Fibroblast of mammary gland (primary cell): Measurements from ENCODE around the gene TLX1.

ENCODE experiments used
- DNase-seq: peaks from one replicate; pipeline ENCODE4 v3.0.0-alpha.2; 2010; ENCODE audit warnings: low read depth
- H3K4me3 ChIP-seq: 2 replicates; pipeline ENCODE4 v1.5.1; 2011; ENCODE audit warnings: low read depth, mild to moderate bottlenecking, low read length, moderate library complexity; ENCODE audit not compliant: control insufficient read depth
- CTCF ChIP-seq: conservative IDR thresholded peaks from 2 replicates; pipeline ENCODE4 v1.5.1; 2011; ENCODE audit warnings: low read depth, low read length, inconsistent platforms; ENCODE audit not compliant: control insufficient read depth, insufficient read depth

The TLX1 gene

GRCh38 chr10:101141616-101142532 is 10.8 kb downstream of the TLX1 start:
- peak; percentile 75 for DNase-seq
- TF ChIP-seq CTCF = peak; percentile 90

DNA sequence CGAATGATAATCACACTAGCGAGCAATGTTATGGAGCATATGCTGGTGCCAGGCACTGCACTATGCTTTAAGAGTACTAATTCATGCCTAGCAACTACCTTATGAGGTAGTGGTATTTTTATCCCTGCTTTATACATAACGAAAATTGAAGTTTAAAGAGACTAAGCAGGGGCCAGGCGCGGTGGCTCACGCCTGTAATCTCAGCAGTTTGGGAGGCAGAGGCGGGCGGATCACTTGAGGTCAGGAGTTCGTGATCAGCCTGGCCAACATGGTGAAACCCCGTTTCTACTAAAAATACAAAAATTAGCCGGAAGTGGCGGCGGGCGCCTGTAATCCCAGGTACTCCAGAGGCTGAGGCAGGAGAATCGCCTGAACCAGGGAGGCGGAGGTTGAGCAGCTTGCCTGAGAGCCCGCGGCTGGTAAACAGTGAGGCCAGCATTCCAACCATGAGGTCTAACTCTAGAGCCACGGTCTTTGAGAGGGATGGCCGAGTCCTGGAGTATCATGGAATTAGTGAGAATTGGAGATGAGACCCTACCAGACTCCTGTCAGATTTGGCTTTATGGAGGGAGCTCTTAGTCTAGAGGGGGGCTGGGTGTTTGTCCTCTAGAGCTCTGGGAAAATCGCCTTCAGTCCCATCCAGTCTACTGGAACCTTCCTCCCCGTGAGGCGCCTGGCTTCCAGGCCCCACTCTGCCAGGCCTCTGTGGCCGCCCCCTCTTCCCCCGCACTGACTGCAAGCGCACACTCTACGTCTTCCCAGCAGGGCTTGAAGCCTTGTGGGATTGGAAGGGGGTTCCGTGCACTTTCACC is 11.6 kb downstream of the TLX1 start:
- H3K4me3 ChIP-seq = no peak overlapping the region
- no peak for DNase-seq
- no peak for TF ChIP-seq CTCF

More at GRCh38 chr10:101141616-101142532, 10.8 kb downstream of the TLX1 start:
- H3K4me3 ChIP-seq = no peak overlapping the region

DNA sequence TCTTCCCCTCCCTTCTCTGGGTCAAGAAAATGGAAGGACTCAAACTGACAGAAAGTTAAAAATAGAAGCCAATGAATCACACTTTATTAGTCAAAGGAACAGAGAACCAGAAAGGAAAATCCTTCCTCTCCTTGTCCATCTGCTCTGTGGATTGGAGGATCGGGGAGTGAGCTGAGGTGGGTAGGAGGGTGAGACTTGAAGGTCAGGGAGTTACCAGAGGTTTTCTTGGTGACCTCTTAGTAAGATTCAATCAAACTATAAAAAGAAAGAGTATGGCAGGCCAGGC is 12.2 kb downstream of the TLX1 start:
- TF ChIP-seq CTCF = no peak
- DNase-seq = no peak
- H3K4me3 ChIP-seq = no peak overlapping the region

GRCh38 chr10:101144053-101144452 is 13.0 kb downstream of the TLX1 start:
- no peak for DNase-seq
- no peak for TF ChIP-seq CTCF
- no peak overlapping the region for H3K4me3 ChIP-seq

GRCh38 chr10:101145145-101145544 is 14.0 kb downstream of the TLX1 start:
- H3K4me3 ChIP-seq = no peak overlapping the region
- no peak for DNase-seq
- no peak for TF ChIP-seq CTCF

DNA sequence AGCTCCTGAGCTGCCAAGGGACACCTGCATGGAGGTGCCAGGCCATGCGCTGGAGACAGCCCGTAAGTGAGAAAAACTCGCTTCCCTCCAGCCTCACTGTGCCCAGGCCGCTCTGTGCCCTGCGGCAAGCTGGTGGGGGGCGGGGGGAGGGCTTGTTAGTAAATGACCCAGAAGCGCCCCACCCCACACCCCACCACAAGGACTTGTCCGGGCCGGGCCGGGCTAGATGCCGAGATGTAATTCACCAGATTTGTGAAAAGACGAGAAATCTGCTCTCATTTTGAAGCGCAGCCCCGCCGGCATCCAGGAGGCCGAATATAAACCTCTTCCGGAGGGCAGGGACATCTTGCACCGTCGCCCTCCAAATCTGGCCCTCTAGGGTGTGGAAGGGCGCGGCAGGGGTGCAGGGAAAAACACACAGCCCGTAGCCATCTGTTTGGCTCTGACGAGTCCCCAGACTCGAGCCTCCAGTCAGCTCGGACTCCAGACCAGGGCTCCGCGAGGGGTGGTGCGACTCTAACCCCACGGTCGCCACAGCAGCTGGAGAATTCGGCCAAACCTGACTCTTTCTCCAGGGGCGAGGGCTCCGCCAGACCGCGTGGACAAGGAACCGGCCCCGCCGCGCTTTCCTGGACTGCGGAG is 14.8 kb downstream of the TLX1 start:
- H3K4me3 ChIP-seq = no peak overlapping the region
- no peak for DNase-seq
- no peak for TF ChIP-seq CTCF
